ENCODE results near the gene MAML3. TPM values are rescaled to one million over a fixed set of nuclear protein-coding genes. Genes with fewer than 3 reads are reported as not detected.

Gene MAML3
- total and polyA plus RNA-seq, 9 donors = 11.1 to 23.8 (median 14.9) TPM

DNA sequence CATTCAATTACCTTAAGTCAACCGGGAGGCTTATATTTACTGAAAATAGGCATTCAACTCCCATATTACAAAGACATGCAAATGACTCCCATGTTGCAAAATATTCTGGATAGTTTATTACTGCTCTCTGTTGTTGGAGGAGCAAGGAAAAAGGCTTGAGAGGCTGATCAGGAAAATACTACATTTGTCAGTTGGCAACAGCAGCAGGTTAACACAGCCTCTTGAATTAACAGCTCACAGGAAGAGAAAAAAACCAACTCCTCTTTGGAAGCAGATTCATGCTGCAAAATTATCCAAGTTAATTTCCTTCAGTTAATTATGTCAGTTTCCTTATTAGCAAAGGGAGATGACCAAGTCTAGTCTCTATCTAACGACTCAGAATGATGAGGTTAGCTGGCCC, 238.9 kb downstream of the MAML3 start:
- no peaks in the 10 kb centered on the region for H3K27me3 ChIP-seq
- no peak for DNase-seq
- TF ChIP-seq EP300 (IDR thresholded peaks at IDR 0.05) (no peak), POLR2A (IDR thresholded peaks at IDR 0.05) (no peak), CTCF (IDR thresholded peaks at IDR 0.05) (no peak)
- intact Hi-C loops (cut with DNase I) = loop anchor here in 1 of 4 donors (10.0 kb wide), 2 partner anchors 240 to 340 kb away; partner anchors contain the start of gene MAML3
- H3K9me3 ChIP-seq = no peaks in the 10 kb centered on the region
- no peaks in the 10 kb centered on the region for H3K36me3 ChIP-seq
- peak overlapping the region in 1 of 2 donors; percentile 75 for H3K27ac ChIP-seq
- WGBS, 3 donors = 18 to 28% (median 22%) methylated on average over 2 of the region's 2 CpGs
- peaks cover 30% of the 10 kb centered on the region for H3K4me1 ChIP-seq (ENCODE audit: insufficient read depth)
- H3K4me3 ChIP-seq = no peak overlapping the region

- no peak for TF ChIP-seq EP300 (IDR thresholded peaks at IDR 0.05)
- no peak for TF ChIP-seq CTCF (IDR thresholded peaks at IDR 0.05)
- no peak for TF ChIP-seq POLR2A (IDR thresholded peaks at IDR 0.05)
- no peak for DNase-seq
- Histone ChIP-seq H3K4me1 (ENCODE audit: insufficient read depth) (peaks cover 29% of the 10 kb centered on the region), H3K36me3 (no peaks in the 10 kb centered on the region), H3K9me3 (no peaks in the 10 kb centered on the region), H3K4me3 (no peak overlapping the region), H3K27me3 (no peaks in the 10 kb centered on the region), H3K27ac (peak overlapping the region in 1 of 2 donors; percentile 75)
- 7 to 13% (median 9%) methylated on average over 5 of the region's 5 CpGs for WGBS, 3 donors
- intact Hi-C loops (cut with DNase I) = loop anchor here in 2 of 4 donors (5.0 to 10.0 kb wide), 4 partner anchors 177 to 341 kb away; partner anchors contain the start of gene MAML3 (in 2 of the 2)
Observed at GRCh38 chr4:139913995-139914598, 239.9 kb downstream of the MAML3 start.

- H3K9me3 ChIP-seq = no peaks in the 10 kb centered on the region
- H3K27ac ChIP-seq = peak overlapping the region in 1 of 2 donors; percentile 75
- no peaks in the 10 kb centered on the region for H3K27me3 ChIP-seq
- intact Hi-C loops (cut with DNase I) = loop anchor here in 2 of 4 donors (5.0 to 10.0 kb wide), 4 partner anchors 176 to 341 kb away; partner anchors contain the start of gene MAML3 (in 2 of the 2)
- TF ChIP-seq EP300 (IDR thresholded peaks at IDR 0.05) (no peak), POLR2A (IDR thresholded peaks at IDR 0.05) (no peak), CTCF (IDR thresholded peaks at IDR 0.05) (no peak)
- peak; percentile 46 to 70 (median 51) for DNase-seq
- no peak overlapping the region for H3K4me3 ChIP-seq
- H3K4me1 ChIP-seq (ENCODE audit: insufficient read depth) = peaks cover 27% of the 10 kb centered on the region
- 6 to 25% (median 12%) methylated on average over 8 of the region's 8 CpGs for WGBS, 3 donors
- H3K36me3 ChIP-seq = no peaks in the 10 kb centered on the region
Observed at GRCh38 chr4:139913398-139913990, 240.5 kb downstream of the MAML3 start.

GRCh38 chr4:139912445-139912844, 241.5 kb downstream of the MAML3 start:
- H3K36me3 ChIP-seq = no peaks in the 10 kb centered on the region
- H3K4me1 ChIP-seq (ENCODE audit: insufficient read depth) = peaks cover 21% of the 10 kb centered on the region
- TF ChIP-seq EP300 (IDR thresholded peaks at IDR 0.05) = no peak
- no peak for TF ChIP-seq CTCF (IDR thresholded peaks at IDR 0.05)
- H3K9me3 ChIP-seq = no peaks in the 10 kb centered on the region
- 36 to 55% (median 41%) methylated on average over 8 of the region's 8 CpGs for WGBS, 3 donors
- H3K27me3 ChIP-seq = no peaks in the 10 kb centered on the region
- intact Hi-C loops (cut with DNase I) = loop anchor here in 2 of 4 donors (5.0 to 10.0 kb wide), 4 partner anchors 175 to 342 kb away; partner anchors contain the start of gene MAML3 (in 2 of the 2)
- no peak overlapping the region for H3K4me3 ChIP-seq
- DNase-seq = peak in 1 of 5 donors; percentile 41
- peak overlapping the region in 1 of 2 donors; percentile 75 for H3K27ac ChIP-seq
